LNCaP clone FGC (cell line): ENCODE data around the gene IFNA13.

Experiments
- DNase-seq: peaks from one replicate; pipeline ENCODE4 v3.0.0-alpha.2; 2011; ENCODE audit warnings: low read depth
- H3K4me3 ChIP-seq: 2 replicates; pipeline ENCODE4 v1.5.1; 2011; ENCODE audit warnings: mild to moderate bottlenecking, low read depth, low read length, control low read depth
- TF ChIP-seq, protein P1 (sequence below): IDR thresholded peaks from 2 replicates; pipeline ENCODE4 v1.5.1; 2012; ENCODE audit warnings: mild to moderate bottlenecking; ENCODE audit not compliant: control insufficient read depth, insufficient read depth; ENCODE audit errors: extremely low read depth

Gene IFNA13

GRCh38 chr9:21408817-21409216, 41.0 kb upstream of the IFNA13 start, which contains the start of gene IFNA8:
Gene IFNA8, plus strand, starts transcription at chr9:21409117. Its CDS starts 60 bp downstream, at chr9:21409177.
- TF ChIP-seq, protein P1, sequence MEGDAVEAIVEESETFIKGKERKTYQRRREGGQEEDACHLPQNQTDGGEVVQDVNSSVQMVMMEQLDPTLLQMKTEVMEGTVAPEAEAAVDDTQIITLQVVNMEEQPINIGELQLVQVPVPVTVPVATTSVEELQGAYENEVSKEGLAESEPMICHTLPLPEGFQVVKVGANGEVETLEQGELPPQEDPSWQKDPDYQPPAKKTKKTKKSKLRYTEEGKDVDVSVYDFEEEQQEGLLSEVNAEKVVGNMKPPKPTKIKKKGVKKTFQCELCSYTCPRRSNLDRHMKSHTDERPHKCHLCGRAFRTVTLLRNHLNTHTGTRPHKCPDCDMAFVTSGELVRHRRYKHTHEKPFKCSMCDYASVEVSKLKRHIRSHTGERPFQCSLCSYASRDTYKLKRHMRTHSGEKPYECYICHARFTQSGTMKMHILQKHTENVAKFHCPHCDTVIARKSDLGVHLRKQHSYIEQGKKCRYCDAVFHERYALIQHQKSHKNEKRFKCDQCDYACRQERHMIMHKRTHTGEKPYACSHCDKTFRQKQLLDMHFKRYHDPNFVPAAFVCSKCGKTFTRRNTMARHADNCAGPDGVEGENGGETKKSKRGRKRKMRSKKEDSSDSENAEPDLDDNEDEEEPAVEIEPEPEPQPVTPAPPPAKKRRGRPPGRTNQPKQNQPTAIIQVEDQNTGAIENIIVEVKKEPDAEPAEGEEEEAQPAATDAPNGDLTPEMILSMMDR = no peak
- no peak for DNase-seq
- no peak within 1 kb of the TSS for H3K4me3 ChIP-seq

DNA sequence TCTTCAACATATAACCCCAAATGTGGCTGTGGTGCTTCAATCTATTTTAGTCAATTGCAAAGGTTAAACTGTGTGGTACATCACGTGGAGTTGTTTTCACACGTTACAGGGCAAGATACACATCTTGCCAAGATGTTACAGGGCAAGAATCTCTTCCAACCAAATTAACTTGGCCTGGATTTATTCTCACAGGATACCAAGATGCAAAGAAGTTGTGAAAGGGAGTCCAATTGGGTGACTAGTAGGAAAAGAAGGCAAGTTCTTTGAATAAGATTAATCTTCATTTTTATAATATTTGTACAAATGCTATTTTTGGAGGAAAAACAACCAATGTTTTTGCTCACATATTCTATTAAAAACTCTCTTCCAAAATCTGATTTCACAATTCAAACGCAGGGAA, 36.3 kb upstream of the IFNA13 start:
- TF ChIP-seq, protein P1 = no peak
- no peak overlapping the region for H3K4me3 ChIP-seq
- no peak for DNase-seq

GRCh38 chr9:21402386-21403251, 34.8 kb upstream of the IFNA13 start:
- TF ChIP-seq, protein P1 = no peak
- H3K4me3 ChIP-seq = no peak overlapping the region
- DNase-seq = no peak

GRCh38 chr9:21399956-21400355, 32.1 kb upstream of the IFNA13 start:
- DNase-seq = no peak
- no peak overlapping the region for H3K4me3 ChIP-seq
- TF ChIP-seq, protein P1 = no peak

GRCh38 chr9:21398955-21399489, 31.2 kb upstream of the IFNA13 start:
- TF ChIP-seq, protein P1 = no peak
- no peak for DNase-seq
- H3K4me3 ChIP-seq = no peak overlapping the region

DNA sequence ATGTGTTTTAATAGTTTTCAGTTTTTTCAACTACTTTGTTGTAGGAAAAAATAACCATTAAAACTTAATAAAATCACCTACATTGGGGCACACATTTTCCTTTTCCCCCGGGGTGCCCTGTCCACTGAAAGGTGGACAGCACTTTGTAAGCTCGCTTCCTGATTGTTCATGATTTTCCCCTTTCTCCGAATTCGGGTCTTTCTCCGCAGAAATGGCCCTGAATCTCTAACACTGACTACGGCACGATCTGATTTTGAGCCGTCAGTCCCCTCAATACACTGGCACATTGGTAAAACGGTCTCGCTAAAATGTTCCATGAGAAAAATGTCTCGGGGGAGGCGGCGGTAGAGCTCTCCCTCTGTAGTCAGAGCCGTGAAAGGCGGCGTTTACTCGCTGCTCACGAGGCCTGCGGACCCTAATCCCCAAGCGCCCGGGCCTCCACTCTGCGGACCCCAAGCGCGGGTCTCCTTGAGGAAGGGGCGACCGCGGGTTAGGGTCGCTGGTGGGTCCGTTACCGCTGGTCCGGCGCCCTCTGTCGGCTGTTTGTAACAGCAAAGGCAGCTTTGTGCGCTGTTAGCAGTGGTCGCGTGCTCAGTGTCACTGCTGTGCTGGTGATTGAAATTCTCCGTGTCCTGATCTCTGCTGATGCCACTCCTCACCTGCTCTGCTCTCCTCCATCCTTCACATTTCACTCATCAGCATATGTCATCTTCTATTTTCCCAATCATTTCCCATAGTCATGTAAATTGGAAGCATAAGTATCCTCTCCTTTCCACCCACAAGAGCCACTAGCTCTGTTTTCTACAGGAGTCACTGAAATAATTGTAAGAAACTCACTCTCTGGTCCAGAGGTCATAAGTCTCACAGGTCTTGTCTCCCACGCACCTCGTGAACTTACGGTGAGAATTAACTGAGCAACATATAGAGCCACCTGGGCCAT, 28.2 kb upstream of the IFNA13 start:
- no peak overlapping the region for H3K4me3 ChIP-seq
- DNase-seq = no peak
- TF ChIP-seq, protein P1 = peak; percentile 81
